EL (cell line): Measurements from ENCODE around the gene FGGY.

ENCODE experiments used
- DNase-seq: peaks from one replicate; pipeline ENCODE4 v3.0.0-alpha.2; 2016

The FGGY gene

GRCh38 chr1:59316497-59317128, 19.7 kb downstream of the FGGY start:
- no peak for DNase-seq

GRCh38 chr1:59317343-59317742, 20.4 kb downstream of the FGGY start:
- DNase-seq, result no peak

GRCh38 chr1:59317780-59318179, 20.9 kb downstream of the FGGY start:
- DNase-seq, result no peak

- DNase-seq, result no peak
Measured at GRCh38 chr1:59318271-59318860, 21.5 kb downstream of the FGGY start.

- no peak for DNase-seq
Measured at GRCh38 chr1:59322394-59322793, 25.5 kb downstream of the FGGY start.

- DNase-seq, result no peak
Measured at GRCh38 chr1:59322814-59323213, 25.9 kb downstream of the FGGY start.

GRCh38 chr1:59323879-59324278, 27.0 kb downstream of the FGGY start:
- DNase-seq, result peak; percentile 26

GRCh38 chr1:59328353-59328752, 31.5 kb downstream of the FGGY start:
- DNase-seq, result no peak

- no peak for DNase-seq
Measured at GRCh38 chr1:59329412-59330053, 32.6 kb downstream of the FGGY start.

- DNase-seq, result peak; percentile 10
Measured at GRCh38 chr1:59331686-59332620, 35.1 kb downstream of the FGGY start.

GRCh38 chr1:59332983-59333382, 36.1 kb downstream of the FGGY start:
- DNase-seq, result peak; percentile 66

- peak; percentile 10 for DNase-seq
Measured at GRCh38 chr1:59333626-59334277, 36.9 kb downstream of the FGGY start.

GRCh38 chr1:59340411-59341307, 43.8 kb downstream of the FGGY start:
- no peak for DNase-seq

GRCh38 chr1:59342801-59343575, 46.1 kb downstream of the FGGY start:
- DNase-seq, result no peak

GRCh38 chr1:59343576-59343840, 46.6 kb downstream of the FGGY start:
- DNase-seq, result no peak

GRCh38 chr1:59345221-59345620, 48.3 kb downstream of the FGGY start:
- DNase-seq, result no peak

- DNase-seq, result no peak
Measured at GRCh38 chr1:59346429-59346828, 49.5 kb downstream of the FGGY start.

- DNase-seq, result no peak
Measured at GRCh38 chr1:59349101-59349500, 52.2 kb downstream of the FGGY start.

GRCh38 chr1:59350521-59350920, 53.6 kb downstream of the FGGY start:
- no peak for DNase-seq

GRCh38 chr1:59352065-59352464, 55.2 kb downstream of the FGGY start:
- no peak for DNase-seq

GRCh38 chr1:59353453-59353852, 56.6 kb downstream of the FGGY start:
- no peak for DNase-seq
